WERI-Rb-1 (cell line): ENCODE measurements around the gene DNAJB2.

Experiments used
- DNase-seq: peaks from one replicate; pipeline ENCODE4 v3.0.0-alpha.2; 2020
- H3K27ac ChIP-seq: fragments of 250-450 bp; sonication (Bioruptor Pico); 2 replicates; pipeline ENCODE4 v1.5.1; 2020; ENCODE audit warnings: mild to moderate bottlenecking, moderate library complexity
- H3K27me3 ChIP-seq: fragments of 250-450 bp; sonication (Bioruptor Pico); 2 replicates; pipeline ENCODE4 v1.5.1; 2021; ENCODE audit warnings: mild to moderate bottlenecking, low read depth, moderate library complexity; ENCODE audit not compliant: insufficient read depth, severe bottlenecking
- H3K36me3 ChIP-seq: fragments of 250-450 bp; sonication (Bioruptor Pico); 2 replicates; pipeline ENCODE4 v1.5.1; 2020; ENCODE audit warnings: mild to moderate bottlenecking, moderate library complexity
- H3K4me3 ChIP-seq: 2 replicates; pipeline ENCODE4 v1.5.1; 2011; ENCODE audit warnings: low read depth, mild to moderate bottlenecking, control low read depth, low read length
- H3K9me3 ChIP-seq: fragments of 250-450 bp; sonication (Bioruptor Pico); 2 replicates; pipeline ENCODE4 v1.5.1; 2021; ENCODE audit warnings: mild to moderate bottlenecking, moderate library complexity; ENCODE audit not compliant: severe bottlenecking
- CTCF ChIP-seq: IDR thresholded peaks from 2 replicates; pipeline ENCODE4 v1.5.1; 2011; ENCODE audit warnings: low read depth, mild to moderate bottlenecking, control low read depth, inconsistent platforms, low read length

The DNAJB2 gene

GRCh38 chr2:219266232-219266631, 12.9 kb upstream of the DNAJB2 start:
- peak overlapping the region; percentile 34 for H3K4me3 ChIP-seq
- H3K27ac ChIP-seq, result peak overlapping the region; percentile 90
- H3K36me3 ChIP-seq, result peaks cover 6% of the 10 kb centered on the region
- no peak for DNase-seq
- no peak for TF ChIP-seq CTCF
- no peaks in the 10 kb centered on the region for H3K9me3 ChIP-seq
- H3K27me3 ChIP-seq, result no peaks in the 10 kb centered on the region

GRCh38 chr2:219266886-219267285, 12.3 kb upstream of the DNAJB2 start:
- no peaks in the 10 kb centered on the region for H3K9me3 ChIP-seq
- TF ChIP-seq CTCF, result no peak
- no peaks in the 10 kb centered on the region for H3K27me3 ChIP-seq
- H3K36me3 ChIP-seq, result peaks cover 6% of the 10 kb centered on the region
- peak overlapping the region; percentile 34 for H3K4me3 ChIP-seq
- peak overlapping the region; percentile 90 for H3K27ac ChIP-seq
- DNase-seq, result peak; percentile 79

- Histone ChIP-seq H3K4me3 (no peak overlapping the region), H3K27ac (no peak overlapping the region), H3K36me3 (peaks cover 6% of the 10 kb centered on the region), H3K27me3 (no peaks in the 10 kb centered on the region), H3K9me3 (no peaks in the 10 kb centered on the region)
- no peak for TF ChIP-seq CTCF
- no peak for DNase-seq
Measured at GRCh38 chr2:219268294-219268693, 10.9 kb upstream of the DNAJB2 start.

GRCh38 chr2:219269362-219270054, 9.7 kb upstream of the DNAJB2 start:
- Histone ChIP-seq H3K27me3 (no peaks in the 10 kb centered on the region), H3K36me3 (peaks cover 6% of the 10 kb centered on the region), H3K9me3 (no peaks in the 10 kb centered on the region), H3K27ac (no peak overlapping the region), H3K4me3 (no peak overlapping the region)
- DNase-seq, result no peak
- no peak for TF ChIP-seq CTCF

- Histone ChIP-seq H3K36me3 (peaks cover 6% of the 10 kb centered on the region), H3K9me3 (no peaks in the 10 kb centered on the region), H3K27me3 (no peaks in the 10 kb centered on the region), H3K27ac (no peak overlapping the region), H3K4me3 (no peak overlapping the region)
- no peak for TF ChIP-seq CTCF
- no peak for DNase-seq
Measured at GRCh38 chr2:219270055-219270372, 9.2 kb upstream of the DNAJB2 start.

GRCh38 chr2:219271021-219271420, 8.1 kb upstream of the DNAJB2 start:
- TF ChIP-seq CTCF, result no peak
- no peaks in the 10 kb centered on the region for H3K27me3 ChIP-seq

More at GRCh38 chr2:219271021-219271420, 8.1 kb upstream of the DNAJB2 start:
- Histone ChIP-seq H3K9me3 (no peaks in the 10 kb centered on the region), H3K36me3 (peaks cover 6% of the 10 kb centered on the region), H3K4me3 (no peak overlapping the region), H3K27ac (no peak overlapping the region)
- DNase-seq, result no peak
